Transverse colon (tissue), 3 donors: Measurements from ENCODE around the gene FEV.

Experiments used
- POLR2A ChIP-seq: fragments of 450-650 bp; IDR thresholded peaks from one replicate; pipeline ENCODE4 v1.6.1; 2016; ENCODE audit warnings: antibody characterized with exemption, mild to moderate bottlenecking, moderate library complexity
- TF ChIP-seq, protein P1 (sequence below), 5 experiments: fragments of 200-600 bp in 3 of 5; fragments of 450-650 bp in 2 of 5; sonication (generic) in 3 of 5; IDR thresholded peaks; 1 replicate in 2 of 5; 2 replicates in 3 of 5; pipeline ENCODE4 v1.5.1; 2016 to 2017; ENCODE audit warnings: antibody characterized with exemption in 5 of 5, inconsistent platforms in 3 of 5, mild to moderate bottlenecking in 2 of 5, moderate library complexity in 1 of 5

DNA sequence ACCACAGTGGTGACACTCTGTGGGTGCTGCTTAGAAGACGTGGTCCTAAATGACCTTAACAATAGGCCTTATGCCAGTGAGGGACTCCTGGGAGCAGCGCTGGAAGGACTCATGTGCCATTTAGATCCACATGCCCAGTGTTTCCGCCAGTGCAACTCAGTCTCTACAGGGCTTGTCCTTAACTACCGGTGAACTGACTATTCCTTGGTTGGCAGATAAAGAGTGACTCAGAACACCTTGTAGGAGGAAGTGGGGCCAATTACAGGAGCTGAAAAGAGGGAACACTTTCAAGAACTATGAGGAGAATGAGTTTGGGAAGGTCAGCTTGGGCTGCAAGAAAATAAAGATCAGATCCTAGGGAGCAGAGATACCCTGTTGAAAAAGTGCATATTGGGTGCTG lies 27.3 kb downstream of the FEV start:
- TF ChIP-seq POLR2A: no peak
- TF ChIP-seq, protein P1, sequence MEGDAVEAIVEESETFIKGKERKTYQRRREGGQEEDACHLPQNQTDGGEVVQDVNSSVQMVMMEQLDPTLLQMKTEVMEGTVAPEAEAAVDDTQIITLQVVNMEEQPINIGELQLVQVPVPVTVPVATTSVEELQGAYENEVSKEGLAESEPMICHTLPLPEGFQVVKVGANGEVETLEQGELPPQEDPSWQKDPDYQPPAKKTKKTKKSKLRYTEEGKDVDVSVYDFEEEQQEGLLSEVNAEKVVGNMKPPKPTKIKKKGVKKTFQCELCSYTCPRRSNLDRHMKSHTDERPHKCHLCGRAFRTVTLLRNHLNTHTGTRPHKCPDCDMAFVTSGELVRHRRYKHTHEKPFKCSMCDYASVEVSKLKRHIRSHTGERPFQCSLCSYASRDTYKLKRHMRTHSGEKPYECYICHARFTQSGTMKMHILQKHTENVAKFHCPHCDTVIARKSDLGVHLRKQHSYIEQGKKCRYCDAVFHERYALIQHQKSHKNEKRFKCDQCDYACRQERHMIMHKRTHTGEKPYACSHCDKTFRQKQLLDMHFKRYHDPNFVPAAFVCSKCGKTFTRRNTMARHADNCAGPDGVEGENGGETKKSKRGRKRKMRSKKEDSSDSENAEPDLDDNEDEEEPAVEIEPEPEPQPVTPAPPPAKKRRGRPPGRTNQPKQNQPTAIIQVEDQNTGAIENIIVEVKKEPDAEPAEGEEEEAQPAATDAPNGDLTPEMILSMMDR (IDR thresholded peaks at IDR 0.05): no peak
